Measurements from ENCODE around the gene CDS2. TPM values are rescaled to one million over a fixed set of nuclear protein-coding genes. Genes with fewer than 3 reads are reported as not detected.

The CDS2 gene
- total and polyA plus RNA-seq, 2 of the 13 experiments (the other 11 are each of a cell fraction or from before 2014, with no cell fraction given): 81.3 to 153 TPM

- TF ChIP-seq YY1 (IDR thresholded peaks at IDR 0.05; ENCODE audit: insufficient read depth, insufficient replicate concordance, low read depth, low read length) (peak; percentile 43), ZKSCAN1 (IDR thresholded peaks at IDR 0.05; ENCODE audit: low read length) (peak; percentile 96), THRA (CRISPR knock-in tag; IDR thresholded peaks at IDR 0.05; ENCODE audit: borderline replicate concordance) (peak; percentile 31; the same call in 1 of the 2 replicates), HMGXB4 (CRISPR knock-in tag; IDR thresholded peaks at IDR 0.05; ENCODE audit: borderline replicate concordance in 1 of 2, low read depth in 1 of 2) (peak in 1 of 2 experiments; percentile 76; a peak in 2 of 4 replicates), PPARG (CRISPR knock-in tag; conservative IDR thresholded peaks at IDR 0.05) (0 out of 2 replicates have a peak, but pooled peaks have one; percentile 37), PRPF4 (IDR thresholded peaks at IDR 0.05; ENCODE audit: low read depth, low read length, poor library complexity, severe bottlenecking) (no peak), KLF6 (CRISPR knock-in tag; IDR thresholded peaks at IDR 0.05) (no peak), NFE2L1 (CRISPR knock-in tag; IDR thresholded peaks at IDR 0.05; ENCODE audit: borderline replicate concordance) (no peak), ZNF792 (CRISPR knock-in tag; IDR thresholded peaks at IDR 0.05) (0 out of 2 replicates have a peak, but pooled peaks have one; percentile 21), IRF2 (CRISPR knock-in tag; IDR thresholded peaks at IDR 0.05) (0 out of 2 replicates have a peak, but pooled peaks have one; percentile 43), ZBTB7B (CRISPR knock-in tag; IDR thresholded peaks at IDR 0.05) (0 out of 2 replicates have a peak, but pooled peaks have one; percentile 22), ZNF124 (CRISPR knock-in tag; IDR thresholded peaks at IDR 0.05) (peak; percentile 81; the same call in 1 of the 2 replicates), PITX1 (CRISPR knock-in tag; IDR thresholded peaks at IDR 0.05) (peak; percentile 67; the same call in 1 of the 2 replicates), MIXL1 (CRISPR knock-in tag; IDR thresholded peaks at IDR 0.05) (0 out of 2 replicates have a peak, but pooled peaks have one; percentile 23), ERF (CRISPR knock-in tag; IDR thresholded peaks at IDR 0.05) (0 out of 2 replicates have a peak, but pooled peaks have one; percentile 29), ZNF276 (CRISPR knock-in tag; IDR thresholded peaks at IDR 0.05; ENCODE audit: low read depth) (no peak), TEAD3 (CRISPR knock-in tag; optimal IDR thresholded peaks at IDR 0.05; ENCODE audit: borderline replicate concordance) (peak; percentile 33), ZNF800 (CRISPR knock-in tag; IDR thresholded peaks at IDR 0.05) (0 out of 2 replicates have a peak, but pooled peaks have one; percentile 33), ETV6 (CRISPR knock-in tag; conservative IDR thresholded peaks at IDR 0.05) (no peak), SMAD9 (CRISPR knock-in tag; IDR thresholded peaks at IDR 0.05) (0 out of 2 replicates have a peak, but pooled peaks have one; percentile 34), ZNF784 (CRISPR knock-in tag; IDR thresholded peaks at IDR 0.05; ENCODE audit: borderline replicate concordance) (peak; percentile 32; the same call in 1 of the 2 replicates)
These were observed 78.8 kb downstream of the CDS2 start (continued) for GRCh38 chr20:5205348-5206210.

All from HepG2 (cell line).